K562 (cell line): ENCODE measurements around the gene TDRD6. TPM values are rescaled to one million over a fixed set of nuclear protein-coding genes. Genes with fewer than 3 reads are reported as not detected.

ENCODE experiments used
- FOXA1 ChIP-seq: fragments of 450-650 bp; IDR thresholded peaks from 2 replicates; pipeline ENCODE4 v1.6.1; 2016; ENCODE audit warnings: mild to moderate bottlenecking, borderline replicate concordance
- HMG20B ChIP-seq: fragments of 250-450 bp; sonication (Bioruptor Pico); IDR thresholded peaks from 2 replicates; pipeline ENCODE4 v1.5.0; 2021; ENCODE audit warnings: mild to moderate bottlenecking
- HMGN3 ChIP-seq: IDR thresholded peaks from 2 replicates; pipeline ENCODE4 v1.6.1; 2011; ENCODE audit warnings: borderline replicate concordance, low read depth, mild to moderate bottlenecking, mixed read lengths, low read length; ENCODE audit not compliant: insufficient read length; ENCODE audit errors: extremely low read depth
- PHF20 ChIP-seq: fragments of 450-650 bp; IDR thresholded peaks from 2 replicates; pipeline ENCODE4 v1.6.1; 2018; ENCODE audit not compliant: partially characterized antibody
- RNF2 ChIP-seq: sonication (generic); IDR thresholded peaks from 2 replicates; pipeline ENCODE4 v1.6.1; 2016
- TRIM28 ChIP-seq: fragments of 450-650 bp; IDR thresholded peaks from 2 replicates; pipeline ENCODE4 v1.6.1; 2017
- ZNF589 ChIP-seq: fragments of 200-800 bp; sonication (Bioruptor generic); IDR thresholded peaks from 2 replicates; pipeline ENCODE4 v1.6.1; 2016; ENCODE audit warnings: low read depth, missing genetic modification characterization, missing compliant biosample characterization
- polyA plus RNA-seq, 8 experiments: library from polyadenylated mRNA; depleted of rRNA in 4 of 8; stranded (reverse) in 5 of 8; unstranded in 3 of 8; fragments of >200 nt; fragmentation: Nextera tagmentation in 2 of 8; fragmentation: Illumina TruSeq in 1 of 8; extraction: Ambion mirVana in 2 of 8; extraction: Trizol in 1 of 8; gene quantifications; 2 replicates each; pipeline versions ENCODE4 v1.2.1 to v1.2.3, GENCODE V29; 2011 to 2014; ENCODE audit warnings: inconsistent platforms in 1 of 8, missing spikeins in 1 of 8
- total RNA-seq, 7 experiments: library from RNA; depleted of rRNA in 6 of 7; stranded (reverse); fragments of >200 nt in 6 of 7; fragmentation: Illumina TruSeq in 2 of 7; extraction: Trizol in 2 of 7; gene quantifications; 2 replicates each; pipeline versions ENCODE4 v1.2.1 to v1.2.3, GENCODE V29; 2011 to 2021; ENCODE audit warnings: low replicate concordance in 1 of 7
- TF ChIP-seq, protein P1 (sequence below): sonication (generic); formaldehyde crosslinking; IDR thresholded peaks from 2 replicates; pipeline ENCODE4 v1.8.0; 2023; ENCODE audit warnings: mild to moderate bottlenecking, missing genetic modification reagents
- TF ChIP-seq, protein P2 (sequence below): fragments of 450-650 bp; IDR thresholded peaks from 2 replicates; pipeline ENCODE4 v1.6.1; 2016

The TDRD6 gene
- total and polyA plus RNA-seq, 9 of the 15 experiments (the other 6 are each of a cell fraction or from before 2014, with no cell fraction given) = under 0.01 to 0.53 (median 0.14) TPM; not detected in 1

DNA sequence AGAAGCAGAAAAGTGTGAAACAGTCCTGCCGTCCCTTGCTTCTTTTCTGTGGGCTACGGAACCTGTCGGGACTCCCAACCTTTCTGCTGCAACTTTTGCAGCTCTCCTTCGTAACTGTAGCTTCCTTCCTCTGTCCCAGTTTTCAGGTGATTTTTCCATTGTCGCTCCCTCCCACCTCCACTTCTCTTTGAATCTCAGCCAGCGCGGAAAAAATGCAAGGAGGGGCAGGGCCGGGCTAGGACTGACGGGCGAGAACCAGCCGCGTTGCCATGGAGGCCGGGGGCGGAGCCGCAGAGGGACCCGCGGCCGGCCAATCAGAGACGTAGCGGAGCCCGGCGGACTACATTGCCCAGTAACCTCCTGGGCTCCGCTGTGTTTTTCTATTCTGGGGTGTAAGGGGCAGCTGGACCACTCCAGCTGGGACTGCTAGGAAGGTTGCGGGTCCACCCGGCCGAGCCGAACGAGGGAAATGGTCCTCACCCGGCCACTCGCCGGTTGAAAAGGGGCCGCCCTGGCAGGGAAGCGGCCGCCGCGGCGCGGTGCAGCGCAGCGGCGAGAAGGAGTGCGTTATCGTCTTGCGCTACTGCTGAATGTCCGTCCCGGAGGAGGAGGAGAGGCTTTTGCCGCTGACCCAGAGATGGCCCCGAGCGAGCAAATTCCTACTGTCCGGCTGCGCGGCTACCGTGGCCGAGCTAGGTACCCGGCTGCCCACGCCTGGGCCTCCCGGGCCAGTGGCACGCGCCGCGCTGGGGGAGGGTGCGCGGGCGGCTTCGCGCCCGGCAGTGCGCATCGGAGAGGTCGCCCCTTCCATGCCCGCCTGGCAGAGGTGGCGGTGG is 34.9 kb upstream of the TDRD6 start, which contains the start of the genes CYP39A1 and SLC25A27 (continued):
- no peak for TF ChIP-seq FOXA1
- TF ChIP-seq RNF2 = no peak
- no peak for TF ChIP-seq TRIM28
- TF ChIP-seq HMGN3 = peak; percentile 56
- TF ChIP-seq ZNF589 = no peak
- TF ChIP-seq, protein P1, sequence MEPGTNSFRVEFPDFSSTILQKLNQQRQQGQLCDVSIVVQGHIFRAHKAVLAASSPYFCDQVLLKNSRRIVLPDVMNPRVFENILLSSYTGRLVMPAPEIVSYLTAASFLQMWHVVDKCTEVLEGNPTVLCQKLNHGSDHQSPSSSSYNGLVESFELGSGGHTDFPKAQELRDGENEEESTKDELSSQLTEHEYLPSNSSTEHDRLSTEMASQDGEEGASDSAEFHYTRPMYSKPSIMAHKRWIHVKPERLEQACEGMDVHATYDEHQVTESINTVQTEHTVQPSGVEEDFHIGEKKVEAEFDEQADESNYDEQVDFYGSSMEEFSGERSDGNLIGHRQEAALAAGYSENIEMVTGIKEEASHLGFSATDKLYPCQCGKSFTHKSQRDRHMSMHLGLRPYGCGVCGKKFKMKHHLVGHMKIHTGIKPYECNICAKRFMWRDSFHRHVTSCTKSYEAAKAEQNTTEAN (CRISPR knock-in tag) = no peak
- TF ChIP-seq, protein P2, sequence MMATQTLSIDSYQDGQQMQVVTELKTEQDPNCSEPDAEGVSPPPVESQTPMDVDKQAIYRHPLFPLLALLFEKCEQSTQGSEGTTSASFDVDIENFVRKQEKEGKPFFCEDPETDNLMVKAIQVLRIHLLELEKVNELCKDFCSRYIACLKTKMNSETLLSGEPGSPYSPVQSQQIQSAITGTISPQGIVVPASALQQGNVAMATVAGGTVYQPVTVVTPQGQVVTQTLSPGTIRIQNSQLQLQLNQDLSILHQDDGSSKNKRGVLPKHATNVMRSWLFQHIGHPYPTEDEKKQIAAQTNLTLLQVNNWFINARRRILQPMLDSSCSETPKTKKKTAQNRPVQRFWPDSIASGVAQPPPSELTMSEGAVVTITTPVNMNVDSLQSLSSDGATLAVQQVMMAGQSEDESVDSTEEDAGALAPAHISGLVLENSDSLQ = peak; percentile 94
- no peak for TF ChIP-seq PHF20
- TF ChIP-seq HMG20B (CRISPR knock-in tag) = no peak
